Right ventricle myocardium superior (tissue), 1 donor: ENCODE results near the gene ZNF440. TPM values are rescaled to one million over a fixed set of nuclear protein-coding genes. Genes with fewer than 3 reads are reported as not detected.
"Not testable (repeated sequence)": the region's sequence is repeated elsewhere in the genome, so short reads cannot be mapped to it uniquely, and the experiment has no call there.

Experiments used
- ATAC-seq: fragments of 200-7000 bp; cut with Tn5 transposase; one replicate; pipeline ENCODE4 v1.9.1; 2020; ENCODE audit warnings: mild to moderate bottlenecking; ENCODE audit not compliant: poor library complexity
- DNase-seq: peaks from one replicate; pipeline ENCODE4 v3.0.0-alpha.2; 2020
- intact Hi-C: fragments of 100-400 bp; cut with DNase I; formaldehyde crosslinking; loops from one replicate; pipeline ENCODE4 v1.11.2; 2022
- total RNA-seq: library from RNA; stranded (reverse); fragmentation: NEBNext Ultra II Directional; extraction: Animal tissue kit (Norgen Biotek cat#: 25700); gene quantifications from one replicate; pipeline ENCODE4 v1.2.1, GENCODE V29; 2021
- donor health status: DM: no; HTN: yes; CAD: no; lungs with severe emphysema.

The ZNF440 gene
- total RNA-seq, 1 donor from 2014 or later = 4.5 TPM

DNA sequence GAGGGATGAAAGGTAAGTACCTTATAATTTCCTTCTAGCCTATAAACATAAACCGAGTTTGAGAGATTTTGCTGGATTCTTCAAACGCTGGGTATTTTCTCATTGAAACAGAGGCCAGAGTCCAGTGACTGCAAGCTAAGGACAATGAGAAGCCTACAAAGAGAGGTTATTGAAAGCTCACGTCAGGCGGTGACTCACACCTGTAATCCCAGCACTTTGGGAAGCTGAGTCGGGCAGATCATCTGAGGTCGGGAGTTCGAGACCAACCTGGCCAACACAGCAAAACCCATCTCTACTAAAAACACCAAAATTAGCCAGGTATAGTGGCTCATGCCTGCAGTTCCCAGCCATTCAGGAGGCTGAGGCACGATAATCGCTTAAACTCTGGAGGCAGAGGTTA lies 58.6 kb downstream of the ZNF440 start:
- no peak for DNase-seq
- no peak for ATAC-seq
- intact Hi-C loops = no loop called here

DNA sequence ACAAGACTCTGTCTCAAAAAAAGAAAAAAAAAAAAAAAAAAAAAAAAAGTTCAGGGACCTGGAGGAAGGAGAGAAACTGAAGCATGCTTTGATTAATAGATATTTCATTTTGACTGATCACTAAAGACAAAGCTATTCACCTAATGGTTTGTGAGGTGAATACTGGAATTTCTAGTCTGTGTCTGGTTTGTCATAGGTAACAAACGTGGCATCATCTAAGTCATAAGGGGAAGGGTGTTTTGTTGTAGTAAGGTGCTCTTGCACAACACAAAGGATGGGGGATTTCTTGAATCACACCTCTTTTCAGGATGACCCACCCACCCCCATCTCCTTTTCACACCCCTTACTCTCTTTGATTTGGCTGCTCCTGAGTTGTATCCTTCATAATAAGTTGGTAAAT lies 59.7 kb downstream of the ZNF440 start:
- no peak for DNase-seq
- intact Hi-C loops = no loop called here

DNA sequence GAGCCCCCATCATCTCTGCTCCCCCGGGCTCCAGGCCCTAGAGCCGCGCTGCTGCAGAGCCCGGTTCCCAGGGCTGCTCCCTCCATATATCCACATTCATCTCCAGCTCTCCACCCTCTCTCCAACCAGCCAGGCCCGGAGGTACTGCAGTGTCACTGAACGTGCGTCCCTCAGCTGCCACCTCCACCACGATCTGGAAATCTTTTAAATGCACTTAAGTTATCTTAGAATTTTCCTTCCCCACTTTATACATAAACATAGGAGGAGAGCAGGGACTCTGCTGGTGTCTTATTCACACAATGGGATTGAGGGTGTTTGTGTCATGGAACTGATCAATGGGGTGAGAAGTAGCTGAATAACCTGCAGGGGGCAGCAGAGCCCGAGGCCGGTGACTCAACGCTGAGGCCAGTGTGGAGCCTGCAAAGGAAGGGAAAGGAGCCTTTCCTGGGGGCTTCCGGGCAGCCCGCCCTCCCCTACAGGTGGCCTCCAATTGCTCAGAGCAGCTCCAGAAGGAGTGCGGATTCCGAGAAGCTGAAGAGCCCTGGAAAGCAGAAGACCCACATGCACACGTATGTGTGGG lies 65.7 kb downstream of the ZNF440 start:
- intact Hi-C loops = loop anchor here (5.0 to 10.0 kb wide), 2 partner anchors 115 to 263 kb away; partner anchors contain the start of gene ZNF20
- not testable (repeated sequence) for DNase-seq, ATAC-seq

More for the DNA sequence above, 59.7 kb downstream of the ZNF440 start:
- no peak for ATAC-seq

DNA sequence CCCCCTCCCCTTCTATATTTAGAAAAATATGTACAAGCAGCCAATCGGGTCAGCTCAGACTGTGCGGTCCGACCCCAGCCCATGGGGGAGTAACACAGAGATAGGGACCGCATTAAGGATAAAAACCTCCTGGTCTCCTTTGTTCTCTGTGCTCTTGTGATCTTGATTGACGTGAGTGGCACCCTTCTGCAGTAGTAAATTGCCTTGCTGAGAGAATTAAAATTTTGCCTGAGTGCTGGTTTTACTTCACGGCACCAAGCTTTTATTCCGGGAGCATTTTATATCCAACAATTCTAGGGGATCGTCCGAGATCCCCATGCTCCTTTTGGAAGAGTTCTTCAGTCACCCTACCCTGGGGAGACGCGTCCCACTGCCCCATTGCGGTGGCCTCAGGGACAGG lies 66.5 kb downstream of the ZNF440 start:
- intact Hi-C loops = loop anchor here (5.0 to 10.0 kb wide), 2 partner anchors 114 to 262 kb away; partner anchors contain the start of gene ZNF20
- ATAC-seq = no peak
- no peak for DNase-seq

DNA sequence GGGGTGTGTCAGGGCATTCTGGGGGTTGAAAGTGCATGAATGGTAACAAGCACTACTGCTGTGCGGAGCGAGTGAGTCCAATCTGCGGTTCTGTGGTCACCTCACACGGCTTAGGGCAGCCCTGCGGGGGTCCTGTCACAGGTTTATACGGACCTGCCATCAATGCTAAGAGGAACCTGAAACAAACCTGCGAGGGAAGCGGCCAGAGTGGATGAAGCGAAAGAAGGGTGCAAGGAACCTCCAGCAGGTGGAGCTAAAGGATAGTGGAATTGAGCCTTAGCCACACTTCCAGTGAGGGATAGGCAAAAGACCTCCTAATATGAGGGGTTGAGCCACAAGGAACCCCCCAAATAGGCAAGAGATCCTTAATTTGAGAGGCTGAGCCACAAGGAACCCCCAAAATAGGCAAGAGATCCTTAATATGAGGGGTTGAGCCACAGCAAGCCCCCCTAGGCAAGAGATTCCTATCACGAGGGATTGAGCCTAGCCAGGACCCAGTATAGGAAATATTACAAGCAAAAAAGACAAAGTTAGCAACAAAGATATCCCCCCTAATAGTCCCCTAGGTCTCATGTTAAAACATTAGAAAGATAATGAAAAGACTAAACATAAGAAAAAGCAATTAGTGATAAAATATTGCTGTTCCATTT lies 67.2 kb downstream of the ZNF440 start:
- peak; percentile 85 for ATAC-seq
- intact Hi-C loops = loop anchor here (5.0 to 10.0 kb wide), 2 partner anchors 114 to 261 kb away; partner anchors contain the start of gene ZNF20
- peak; percentile 47 for DNase-seq

DNA sequence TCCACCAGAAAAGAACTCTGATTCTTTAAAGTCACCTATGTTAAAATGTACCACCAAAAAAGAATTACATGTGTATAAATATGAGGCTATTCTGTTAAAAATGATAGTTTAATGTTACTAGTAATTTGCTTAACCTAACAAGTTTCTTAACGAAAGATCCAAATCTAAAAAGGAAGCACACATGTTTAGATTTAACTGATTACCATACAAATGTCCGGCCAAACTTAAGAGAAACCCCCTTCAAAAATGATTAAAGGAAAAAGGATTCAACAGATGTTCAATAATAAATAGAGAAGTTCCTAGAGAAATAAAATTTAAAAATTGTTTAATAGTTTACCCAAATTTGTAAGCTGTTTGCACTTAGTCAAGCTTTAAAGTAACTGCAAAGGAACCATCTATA lies 68.5 kb downstream of the ZNF440 start:
- no peak for DNase-seq

More for the DNA sequence above, 68.5 kb downstream of the ZNF440 start:
- ATAC-seq = no peak
- intact Hi-C loops = loop anchor here (5.0 to 10.0 kb wide), 2 partner anchors 112 to 260 kb away; partner anchors contain the start of gene ZNF20

Other genes starting within 250 kb of the ZNF440 start
- 2.3 TPM for gene ACP5, start 236.6 kb upstream of the ZNF440 start, total RNA-seq
- 4.2 TPM for gene ZNF627, start 216.8 kb upstream of the ZNF440 start, total RNA-seq
- 2.6 TPM for gene ZNF823, start 75.3 kb upstream of the ZNF440 start, total RNA-seq
- gene ZNF441, start 47.3 kb upstream of the ZNF440 start, total RNA-seq = 3.8 TPM
- gene ZNF491, start 15.8 kb upstream of the ZNF440 start, total RNA-seq = 3.1 TPM
- 3.2 TPM for gene ZNF439, start 34.5 kb downstream of the ZNF440 start, total RNA-seq
- gene ZNF69, start 73.5 kb downstream of the ZNF440 start, total RNA-seq = 4.7 TPM
- 4.2 TPM for gene ZNF700, start 110.8 kb downstream of the ZNF440 start, total RNA-seq
- 3.7 TPM for gene ZNF763, start 150.8 kb downstream of the ZNF440 start, total RNA-seq
- 3.8 TPM for gene ZNF433, start 221.4 kb downstream of the ZNF440 start, total RNA-seq
- 0.22 TPM for gene ZNF878, start 238.7 kb downstream of the ZNF440 start, total RNA-seq